Stimulated activated CD8-positive, alpha-beta memory T cell treated with anti-CD3 and anti-CD28 coated beads, Interleukin-2, amount 100 ng/mL, for 1 hour (primary cell): ENCODE data around the gene ABCC1.

ENCODE experiments used
- DNase-seq, 2 donors: peaks; one replicate each; pipeline ENCODE4 v3.0.0-alpha.2; 2020; ENCODE audit warnings: low read depth in 2 of 2

ABCC1 gene

GRCh38 chr16:16021646-16021987 is 72.2 kb downstream of the ABCC1 start:
- no peak for DNase-seq

DNA sequence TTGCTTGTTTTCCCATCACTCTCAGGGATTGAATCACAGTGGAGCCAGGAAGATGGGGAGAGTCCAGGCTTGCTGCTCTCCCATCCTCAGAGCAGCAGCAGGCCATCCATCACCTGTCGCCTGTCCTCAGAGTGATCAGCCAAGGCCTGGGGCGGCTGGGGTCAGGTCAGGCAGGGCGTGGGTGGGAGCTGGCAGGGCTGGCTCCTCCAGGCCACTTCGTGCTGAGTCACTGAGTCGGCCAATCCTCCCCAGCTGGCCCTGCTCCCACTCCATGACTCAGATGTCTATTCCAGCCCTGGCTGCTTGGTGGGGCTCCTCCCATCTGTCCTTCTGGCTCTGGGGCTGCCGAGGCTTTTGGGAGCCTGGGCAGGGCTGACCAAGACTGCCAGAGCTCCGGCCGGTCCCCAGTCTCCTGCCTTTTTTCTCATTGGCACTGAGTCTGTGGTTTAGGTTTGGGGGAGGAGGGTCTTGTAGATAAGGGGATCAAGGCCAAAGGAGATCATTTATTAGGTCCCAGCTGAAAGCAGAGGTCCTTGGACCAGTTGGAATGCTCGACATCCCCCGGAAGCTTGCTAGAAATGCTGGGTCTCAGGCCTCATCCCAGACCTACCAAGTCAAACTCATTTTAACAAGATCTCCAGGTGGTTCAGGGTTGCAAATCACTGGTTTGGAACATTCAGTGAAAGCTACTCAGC is 72.7 kb downstream of the ABCC1 start:
- no peak for DNase-seq

DNA sequence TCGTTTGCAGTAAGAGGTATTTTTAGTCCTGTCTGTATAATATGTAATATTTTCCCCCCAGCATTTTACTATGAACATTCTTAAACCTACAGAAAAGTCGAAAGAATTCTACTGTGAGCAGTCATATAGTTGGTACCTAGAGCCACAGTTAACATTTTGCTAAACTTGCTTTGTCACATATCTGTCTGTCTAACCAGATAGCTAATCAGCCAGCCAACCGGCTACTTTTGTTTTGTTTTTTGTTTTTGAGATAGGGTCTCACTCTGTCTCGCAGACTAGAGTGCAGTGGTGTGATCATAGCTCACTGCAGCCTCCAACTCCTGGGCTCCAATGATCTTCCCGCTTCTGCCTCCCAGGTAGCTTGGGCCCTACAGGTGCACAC is 73.3 kb downstream of the ABCC1 start:
- no peak for DNase-seq

DNA sequence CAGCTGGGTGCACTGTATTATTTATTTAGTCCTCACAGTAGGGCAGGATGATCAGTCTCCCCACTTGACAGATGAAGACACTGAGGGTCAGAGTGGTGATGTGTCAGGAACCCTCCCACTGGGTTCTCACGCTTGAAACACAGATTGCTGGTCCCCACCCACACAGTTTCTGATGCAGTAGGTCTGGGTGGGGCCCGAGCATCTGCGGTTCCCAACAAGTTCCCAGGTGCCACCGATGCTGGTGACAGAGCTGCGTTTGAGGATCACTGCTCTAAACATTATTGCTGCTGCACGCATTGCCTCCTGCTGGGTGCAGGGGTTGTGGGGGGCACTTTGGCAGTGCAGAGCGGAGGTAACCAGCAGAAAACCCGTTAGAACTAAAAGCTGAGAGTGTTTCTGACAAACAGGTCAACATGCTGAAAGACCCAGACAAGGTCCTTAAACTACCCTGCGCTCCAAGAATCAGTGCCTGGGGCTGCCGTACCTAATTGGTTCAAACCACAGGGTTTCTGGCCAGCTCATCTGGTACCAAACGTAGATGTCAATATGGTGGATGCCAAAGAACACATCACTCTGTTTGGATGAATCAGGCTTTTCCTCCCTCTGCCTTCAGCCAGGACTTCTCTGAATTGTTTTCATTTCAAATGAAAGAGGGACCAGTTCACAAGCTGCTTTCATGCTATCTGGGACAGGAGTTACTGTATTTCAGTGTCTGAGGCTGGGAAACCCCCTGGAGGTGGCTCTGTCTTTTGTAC is 76.0 kb downstream of the ABCC1 start:
- no peak for DNase-seq

DNA sequence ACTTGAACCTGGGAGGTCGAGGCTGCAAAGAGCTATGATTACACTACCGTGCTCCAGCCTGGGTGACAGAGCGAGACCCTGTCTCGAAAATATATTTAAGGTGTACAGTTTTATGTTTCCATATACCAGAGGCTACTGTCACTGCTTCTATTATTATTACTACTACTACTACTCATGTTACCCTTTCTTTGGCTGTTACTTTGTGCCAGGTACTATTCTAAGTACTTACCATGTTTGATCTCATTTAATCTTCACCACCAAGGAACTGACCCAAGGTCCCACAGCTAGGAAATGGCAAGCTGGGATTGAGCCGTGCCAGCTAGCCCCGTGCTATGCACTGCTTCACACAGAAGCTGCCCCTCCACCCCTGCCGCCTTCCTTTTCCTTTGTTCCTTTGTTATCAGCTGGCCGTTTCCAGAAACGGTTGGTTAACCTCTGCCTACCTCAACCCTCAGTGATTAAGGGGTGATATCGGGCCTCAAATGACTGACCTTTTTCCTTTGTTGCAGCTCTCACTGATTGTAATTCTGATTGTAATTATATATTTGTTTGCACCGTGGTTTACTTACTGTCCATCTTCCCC is 78.4 kb downstream of the ABCC1 start:
- no peak for DNase-seq

GRCh38 chr16:16028311-16028999 is 79.0 kb downstream of the ABCC1 start:
- no peak for DNase-seq

GRCh38 chr16:16029431-16030011 is 80.1 kb downstream of the ABCC1 start:
- no peak for DNase-seq

- DNase-seq = no peak
These were observed 81.0 kb downstream of the ABCC1 start for GRCh38 chr16:16030449-16030848.

- no peak for DNase-seq
These were observed 82.0 kb downstream of the ABCC1 start for GRCh38 chr16:16031401-16031800.

- no peak for DNase-seq
These were observed 83.0 kb downstream of the ABCC1 start for GRCh38 chr16:16032271-16032979.

- no peak for DNase-seq
These were observed 83.8 kb downstream of the ABCC1 start for GRCh38 chr16:16033208-16033717.

DNA sequence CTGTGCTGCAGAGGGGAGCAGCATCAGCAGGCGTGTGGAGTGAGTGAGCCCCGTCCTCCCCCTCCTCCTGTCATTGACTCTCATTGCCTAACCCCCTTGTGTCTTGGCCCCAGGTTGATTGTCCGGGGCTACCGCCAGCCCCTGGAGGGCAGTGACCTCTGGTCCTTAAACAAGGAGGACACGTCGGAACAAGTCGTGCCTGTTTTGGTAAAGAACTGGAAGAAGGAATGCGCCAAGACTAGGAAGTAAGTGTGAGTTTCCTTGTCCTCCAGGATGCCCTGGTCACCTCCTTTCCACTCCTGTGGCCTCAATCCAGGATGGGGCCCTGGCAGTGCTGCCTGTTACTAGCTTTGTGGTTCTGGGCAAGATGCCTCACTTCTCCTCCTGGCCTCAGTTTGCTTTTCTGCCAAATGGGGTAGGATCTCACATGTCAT is 87.0 kb downstream of the ABCC1 start:
- DNase-seq = no peak

DNA sequence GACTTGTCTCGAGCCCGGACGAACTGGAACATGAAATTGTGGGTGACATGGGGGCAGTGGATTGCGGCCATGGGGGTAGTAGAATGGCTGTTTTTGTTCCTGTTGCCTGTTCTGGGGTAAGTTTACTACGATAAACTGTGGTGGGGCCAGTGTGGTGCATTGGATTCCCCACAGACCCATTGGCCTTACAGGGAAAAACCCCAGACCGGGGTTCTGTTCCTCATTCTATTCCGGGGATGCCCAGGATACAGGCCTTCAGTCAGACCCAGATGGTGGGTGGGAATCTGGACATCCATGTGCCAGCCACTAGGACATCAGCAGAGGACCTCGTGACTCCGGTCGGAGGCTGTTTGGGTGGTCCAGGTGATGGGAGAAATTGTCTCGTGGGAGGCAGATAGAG is 88.1 kb downstream of the ABCC1 start:
- no peak for DNase-seq

- DNase-seq = no peak
These were observed 88.6 kb downstream of the ABCC1 start for GRCh38 chr16:16037970-16038369.

GRCh38 chr16:16038950-16039349 is 89.5 kb downstream of the ABCC1 start:
- no peak for DNase-seq

- DNase-seq = no peak
These were observed 91.9 kb downstream of the ABCC1 start for GRCh38 chr16:16041196-16041892.

- no peak for DNase-seq
These were observed 92.7 kb downstream of the ABCC1 start for GRCh38 chr16:16042076-16042475.

DNA sequence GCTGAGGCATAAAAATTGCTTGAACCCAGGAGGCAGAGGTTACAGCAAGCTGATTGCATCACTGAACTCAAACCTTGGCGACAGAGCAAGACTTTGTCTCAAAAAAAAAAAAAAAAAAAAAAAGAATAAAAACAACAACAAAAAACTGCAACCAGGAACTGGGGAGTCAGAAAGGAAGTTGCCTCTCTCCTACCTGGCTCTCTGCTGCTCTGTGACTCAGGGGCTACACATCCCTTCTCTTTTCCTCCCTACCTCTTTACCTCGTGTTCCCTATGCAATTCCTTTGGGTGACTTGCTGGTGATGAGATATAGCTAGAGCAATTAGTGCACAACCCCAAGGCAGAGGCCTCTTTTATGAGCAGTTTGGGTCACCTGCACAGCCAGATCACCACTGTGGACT is 95.9 kb downstream of the ABCC1 start:
- no peak for DNase-seq

DNA sequence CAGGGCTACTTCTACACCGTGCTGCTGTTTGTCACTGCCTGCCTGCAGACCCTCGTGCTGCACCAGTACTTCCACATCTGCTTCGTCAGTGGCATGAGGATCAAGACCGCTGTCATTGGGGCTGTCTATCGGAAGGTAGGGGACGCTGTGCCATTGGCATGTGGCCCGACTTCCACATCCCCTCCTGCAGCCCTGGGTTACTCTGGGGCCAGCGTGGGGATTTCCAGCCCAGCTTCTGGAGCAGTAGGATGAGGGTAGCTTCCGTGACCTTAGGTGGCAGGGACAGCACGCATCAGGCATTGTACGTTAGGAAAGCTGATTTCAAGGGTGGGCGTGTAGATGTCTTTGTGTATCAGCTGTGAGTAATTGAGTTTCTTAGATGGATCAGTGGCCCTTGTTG is 96.5 kb downstream of the ABCC1 start:
- no peak for DNase-seq

GRCh38 chr16:16047761-16048160 is 98.3 kb downstream of the ABCC1 start:
- no peak for DNase-seq
